H9 (cell line): Measurements from ENCODE around the gene OAS1. TPM values are rescaled to one million over a fixed set of nuclear protein-coding genes. Genes with fewer than 3 reads are reported as not detected.

Experiments used
- DNase-seq: peaks from one replicate; pipeline ENCODE4 v3.0.0-alpha.2; 2017
- H2AFZ ChIP-seq: one replicate; pipeline ENCODE4 v1.6.1; 2013; ENCODE audit warnings: mild to moderate bottlenecking, low read length, control low read depth, moderate library complexity
- H2AK5ac ChIP-seq: 2 replicates; pipeline ENCODE4 v1.6.1; 2013; ENCODE audit warnings: low read length, control low read depth, mixed read lengths; ENCODE audit not compliant: insufficient read length
- H2BK120ac ChIP-seq: one replicate; pipeline ENCODE4 v1.6.1; 2013; ENCODE audit warnings: low read depth, mild to moderate bottlenecking, low read length, control low read depth, inconsistent platforms; ENCODE audit not compliant: poor library complexity, severe bottlenecking
- H2BK12ac ChIP-seq: 2 replicates; pipeline ENCODE4 v1.6.1; 2013; ENCODE audit warnings: low read length, control low read depth, mixed read lengths, low read depth; ENCODE audit not compliant: insufficient read length
- H2BK15ac ChIP-seq: 2 replicates; pipeline ENCODE4 v1.6.1; 2013; ENCODE audit warnings: low read depth, low read length, control low read depth
- H2BK20ac ChIP-seq: one replicate; pipeline ENCODE4 v1.6.1; 2013; ENCODE audit warnings: low read depth, mild to moderate bottlenecking, low read length, control low read depth, inconsistent platforms; ENCODE audit not compliant: poor library complexity, severe bottlenecking
- H2BK5ac ChIP-seq: 2 replicates; pipeline ENCODE4 v1.6.1; 2013; ENCODE audit warnings: low read length, control low read depth, mixed read lengths; ENCODE audit not compliant: insufficient read length
- H3K14ac ChIP-seq: 2 replicates; pipeline ENCODE4 v1.6.1; 2013; ENCODE audit warnings: low read length, control low read depth; ENCODE audit not compliant: insufficient read depth
- H3K18ac ChIP-seq: 2 replicates; pipeline ENCODE4 v1.6.1; 2013; ENCODE audit warnings: low read depth, mild to moderate bottlenecking, mixed read lengths, low read length, control low read depth; ENCODE audit not compliant: insufficient read length
- H3K23ac ChIP-seq: 2 replicates; pipeline ENCODE4 v1.6.1; 2013; ENCODE audit warnings: low read length, control low read depth, mixed read lengths, low read depth; ENCODE audit not compliant: insufficient read length
- H3K23me2 ChIP-seq: 2 replicates; pipeline ENCODE4 v1.6.1; 2013; ENCODE audit warnings: low read depth, mild to moderate bottlenecking, mixed read lengths, low read length, control low read depth; ENCODE audit not compliant: insufficient read length, poor library complexity, severe bottlenecking
- H3K27ac ChIP-seq: 2 replicates; pipeline ENCODE4 v1.5.1; 2013; ENCODE audit warnings: low read length, control low read depth, mixed read lengths, low read depth; ENCODE audit not compliant: insufficient read length
- H3K27me3 ChIP-seq: 2 replicates; pipeline ENCODE4 v1.6.1; 2013; ENCODE audit warnings: low read length, control low read depth, inconsistent platforms; ENCODE audit not compliant: insufficient read depth
- H3K4ac ChIP-seq: 2 replicates; pipeline ENCODE4 v1.6.1; 2013; ENCODE audit warnings: low read depth, mild to moderate bottlenecking, control low read depth, inconsistent platforms, low read length, moderate library complexity
- H3K4me1 ChIP-seq: 2 replicates; pipeline ENCODE4 v1.6.1; 2013; ENCODE audit warnings: low read length, control low read depth, inconsistent platforms; ENCODE audit not compliant: insufficient read depth
- H3K4me2 ChIP-seq: 2 replicates; pipeline ENCODE4 v1.6.1; 2013; ENCODE audit warnings: low read length, control low read depth, mixed read lengths; ENCODE audit not compliant: insufficient read length, insufficient read depth
- H3K56ac ChIP-seq: 2 replicates; pipeline ENCODE4 v1.6.1; 2013; ENCODE audit warnings: low read depth, mild to moderate bottlenecking, mixed read lengths, low read length, control low read depth; ENCODE audit not compliant: insufficient read length
- H3K79me1 ChIP-seq: 2 replicates; pipeline ENCODE4 v1.6.1; 2013; ENCODE audit warnings: low read depth, mild to moderate bottlenecking, moderate library complexity, low read length, control low read depth, inconsistent platforms; ENCODE audit not compliant: insufficient read depth, poor library complexity, severe bottlenecking
- H3K79me2 ChIP-seq: 2 replicates; pipeline ENCODE4 v1.6.1; 2013; ENCODE audit warnings: low read length, control low read depth, inconsistent platforms; ENCODE audit not compliant: insufficient read depth
- H3K9ac ChIP-seq: 2 replicates; pipeline ENCODE4 v1.6.1; 2013; ENCODE audit warnings: low read length, control low read depth, mixed read lengths; ENCODE audit not compliant: insufficient read length; ENCODE audit errors: extremely low read depth
- H3K9me3 ChIP-seq: one replicate; pipeline ENCODE4 v1.6.1; 2013; ENCODE audit warnings: low read depth, low read length, inconsistent platforms; ENCODE audit not compliant: control insufficient read depth
- H3T11ph ChIP-seq: one replicate; pipeline ENCODE4 v1.6.1; 2013; ENCODE audit warnings: mild to moderate bottlenecking, low read length, control low read depth, inconsistent platforms
- H4K20me1 ChIP-seq: one replicate; pipeline ENCODE4 v1.6.1; 2013; ENCODE audit not compliant: control insufficient read depth, insufficient read length, insufficient read depth
- H4K5ac ChIP-seq: 2 replicates; pipeline ENCODE4 v1.6.1; 2013; ENCODE audit warnings: low read depth, mild to moderate bottlenecking, mixed read lengths, low read length, control low read depth; ENCODE audit not compliant: insufficient read length
- H4K8ac ChIP-seq: replicated peaks from 2 replicates; pipeline ENCODE4 v1.6.1; 2013; ENCODE audit warnings: low read length, control low read depth, mixed read lengths, low read depth; ENCODE audit not compliant: insufficient read length
- H4K91ac ChIP-seq: 2 replicates; pipeline ENCODE4 v1.6.1; 2013; ENCODE audit warnings: low read depth, mild to moderate bottlenecking, moderate library complexity, mixed read lengths, low read length, control low read depth; ENCODE audit not compliant: insufficient read length
- H3K27ac Mint-ChIP-seq, 3 experiments: 2 replicates in 2 of 3; 3 replicates in 1 of 3; pipeline ENCODE4 v1.8.0; 2020 to 2021; ENCODE audit warnings: mixed read lengths in 3 of 3, mild to moderate bottlenecking in 1 of 3, moderate library complexity in 1 of 3
- H3K27me3 Mint-ChIP-seq: 2 replicates; pipeline ENCODE4 v1.8.0; 2021; ENCODE audit warnings: low read depth, mild to moderate bottlenecking, moderate library complexity, mixed read lengths
- H3K36me3 Mint-ChIP-seq, 3 experiments: 2 replicates in 2 of 3; 3 replicates in 1 of 3; pipeline ENCODE4 v1.8.0; 2020 to 2021; ENCODE audit warnings: low read depth in 3 of 3, mixed read lengths in 3 of 3; ENCODE audit not compliant: insufficient read depth in 1 of 3
- H3K4me1 Mint-ChIP-seq, 2 experiments: 2 replicates each; pipeline ENCODE4 v1.8.0; 2020; ENCODE audit warnings: mixed read lengths in 2 of 2
- H3K4me3 Mint-ChIP-seq, 2 experiments: 2 replicates in 1 of 2; 3 replicates in 1 of 2; pipeline ENCODE4 v1.8.0; 2020 to 2021; ENCODE audit warnings: mild to moderate bottlenecking in 2 of 2, mixed read lengths in 2 of 2, moderate library complexity in 1 of 2
- H3K9me3 Mint-ChIP-seq, 2 experiments: 2 replicates in 1 of 2; 3 replicates in 1 of 2; pipeline ENCODE4 v1.8.0; 2020; ENCODE audit warnings: mild to moderate bottlenecking in 2 of 2, mixed read lengths in 2 of 2, moderate library complexity in 1 of 2
- WGBS: extraction: QIAGEN DNeasy Blood & Tissue Kit; methylation state at CpG from one replicate; pipeline ENCODE4 v1.1.7; 2013; ENCODE audit warnings: missing lambda C conversion rate, low lambda C conversion rate, mixed read lengths; ENCODE audit not compliant: insufficient read length; ENCODE audit errors: extremely low coverage; 5-methylcytosine and 5-hydroxymethylcytosine counted together
- total RNA-seq: library from RNA; stranded (reverse); gene quantifications from 2 replicates; pipeline ENCODE4 v1.2.1, GENCODE V29; 2021
- TF ChIP-seq, protein P1 (sequence below): fragments of 200-600 bp; sonication (generic); conservative IDR thresholded peaks from 3 replicates; pipeline ENCODE4 v1.8.0; 2021; ENCODE audit warnings: antibody characterized with exemption, mild to moderate bottlenecking

The OAS1 gene
- total RNA-seq, 1 experiment from 2014 or later, result not detected

DNA sequence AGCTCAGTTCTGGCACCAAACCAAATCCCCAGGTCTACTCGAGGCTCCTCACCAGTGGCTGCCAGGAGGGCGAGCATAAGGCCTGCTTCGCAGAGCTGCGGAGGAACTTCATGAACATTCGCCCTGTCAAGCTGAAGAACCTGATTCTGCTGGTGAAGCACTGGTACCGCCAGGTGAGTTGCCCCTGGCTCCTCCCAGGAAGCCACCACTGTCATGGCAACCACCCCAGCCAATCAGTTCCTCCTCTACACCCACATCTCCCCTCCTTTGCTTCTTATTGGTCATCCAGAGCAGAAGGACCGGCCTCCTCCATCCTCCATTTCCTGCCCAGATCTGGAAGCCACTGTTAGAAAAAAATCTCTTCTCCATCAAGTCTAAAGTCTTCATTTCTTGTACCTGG is 54.3 kb downstream of the OAS1 start:
- Histone ChIP-seq H3K23me2 (peaks cover 3% of the 10 kb centered on the region), H3K27ac (no peak overlapping the region), H4K8ac (no peak overlapping the region), H2BK15ac (no peak overlapping the region), H3K27me3 (no peaks in the 10 kb centered on the region), H3K79me1 (no peaks in the 10 kb centered on the region), H2BK120ac (no peak overlapping the region), H4K5ac (no peak overlapping the region), H3K14ac (no peak overlapping the region), H2BK5ac (no peak overlapping the region), H2BK12ac (no peak overlapping the region), H3K4me2 (no peak overlapping the region), H3K56ac (no peak overlapping the region), H2BK20ac (no peak overlapping the region), H4K91ac (no peak overlapping the region), H4K20me1 (no peaks in the 10 kb centered on the region), H3K4ac (no peak overlapping the region), H3K9me3 (no peaks in the 10 kb centered on the region), H3K18ac (no peak overlapping the region), H3K23ac (no peak overlapping the region), H2AK5ac (no peak overlapping the region), H3K9ac (no peak overlapping the region), H3T11ph (no peak overlapping the region), H3K79me2 (no peaks in the 10 kb centered on the region), H3K4me1 (no peaks in the 10 kb centered on the region), H2AFZ (no peak overlapping the region)
- peaks cover 6 to 12% (median 10%) of the 10 kb centered on the region in 3 experiments; a peak in 5 of 7 replicates for H3K36me3 Mint-ChIP-seq
- TF ChIP-seq, protein P1, sequence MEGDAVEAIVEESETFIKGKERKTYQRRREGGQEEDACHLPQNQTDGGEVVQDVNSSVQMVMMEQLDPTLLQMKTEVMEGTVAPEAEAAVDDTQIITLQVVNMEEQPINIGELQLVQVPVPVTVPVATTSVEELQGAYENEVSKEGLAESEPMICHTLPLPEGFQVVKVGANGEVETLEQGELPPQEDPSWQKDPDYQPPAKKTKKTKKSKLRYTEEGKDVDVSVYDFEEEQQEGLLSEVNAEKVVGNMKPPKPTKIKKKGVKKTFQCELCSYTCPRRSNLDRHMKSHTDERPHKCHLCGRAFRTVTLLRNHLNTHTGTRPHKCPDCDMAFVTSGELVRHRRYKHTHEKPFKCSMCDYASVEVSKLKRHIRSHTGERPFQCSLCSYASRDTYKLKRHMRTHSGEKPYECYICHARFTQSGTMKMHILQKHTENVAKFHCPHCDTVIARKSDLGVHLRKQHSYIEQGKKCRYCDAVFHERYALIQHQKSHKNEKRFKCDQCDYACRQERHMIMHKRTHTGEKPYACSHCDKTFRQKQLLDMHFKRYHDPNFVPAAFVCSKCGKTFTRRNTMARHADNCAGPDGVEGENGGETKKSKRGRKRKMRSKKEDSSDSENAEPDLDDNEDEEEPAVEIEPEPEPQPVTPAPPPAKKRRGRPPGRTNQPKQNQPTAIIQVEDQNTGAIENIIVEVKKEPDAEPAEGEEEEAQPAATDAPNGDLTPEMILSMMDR, result no peak
- H3K9me3 Mint-ChIP-seq, result peaks cover 23 to 31% of the 10 kb centered on the region in 2 experiments
- no CpG with 5 or more reads among the region's 7 CpGs for WGBS
- no peak overlapping the region for H3K4me3 Mint-ChIP-seq
- peaks cover 0 to 2% of the 10 kb centered on the region in 2 experiments; a peak in 1 of 4 replicates for H3K4me1 Mint-ChIP-seq
- H3K27ac Mint-ChIP-seq, result peak overlapping the region in 1 of 3 experiments; percentile 78; a peak in 2 of 7 replicates
- peaks cover 40% of the 10 kb centered on the region for H3K27me3 Mint-ChIP-seq
- DNase-seq, result no peak
